Left ventricle myocardium inferior (tissue), 1 donor: ENCODE measurements around the gene ATRAID. TPM values are rescaled to one million over a fixed set of nuclear protein-coding genes. Genes with fewer than 3 reads are reported as not detected.

Experiments
- DNase-seq: peaks from one replicate; pipeline ENCODE4 v3.0.0-alpha.2; 2020
- H3K27ac ChIP-seq: fragments of 200-600 bp; replicated peaks from 2 replicates; pipeline ENCODE4 v1.8.0; 2021
- H3K27me3 ChIP-seq: fragments of 200-600 bp; 2 replicates; pipeline ENCODE4 v1.8.0; 2021; ENCODE audit warnings: low read depth
- H3K36me3 ChIP-seq: fragments of 200-600 bp; 2 replicates; pipeline ENCODE4 v1.8.0; 2021
- H3K4me1 ChIP-seq: fragments of 200-600 bp; 2 replicates; pipeline ENCODE4 v1.8.0; 2021
- H3K4me3 ChIP-seq: fragments of 200-600 bp; 2 replicates; pipeline ENCODE4 v1.8.0; 2021; ENCODE audit warnings: mild to moderate bottlenecking, moderate library complexity
- H3K9me3 ChIP-seq: fragments of 200-600 bp; replicated peaks from 2 replicates; pipeline ENCODE4 v1.8.0; 2021
- intact Hi-C: fragments of 100-400 bp; cut with micrococcal nuclease; formaldehyde crosslinking; loops from one replicate; pipeline ENCODE4 v1.11.0; 2022
- total RNA-seq: library from RNA; stranded (reverse); fragmentation: NEBNext Ultra II Directional; extraction: Animal tissue kit (Norgen Biotek cat#: 25700); gene quantifications from one replicate; pipeline ENCODE4 v1.2.1, GENCODE V29; 2021
- TF ChIP-seq, protein P1 (sequence below): fragments of 200-600 bp; IDR thresholded peaks from 2 replicates; pipeline ENCODE4 v1.8.0; 2021; ENCODE audit warnings: antibody characterized with exemption, mild to moderate bottlenecking, borderline replicate concordance
- donor health status: DM: no; HTN: yes; CAD: no; lungs with severe emphysema.

The ATRAID gene
- total RNA-seq, 1 donor from 2014 or later, result 121 TPM

DNA sequence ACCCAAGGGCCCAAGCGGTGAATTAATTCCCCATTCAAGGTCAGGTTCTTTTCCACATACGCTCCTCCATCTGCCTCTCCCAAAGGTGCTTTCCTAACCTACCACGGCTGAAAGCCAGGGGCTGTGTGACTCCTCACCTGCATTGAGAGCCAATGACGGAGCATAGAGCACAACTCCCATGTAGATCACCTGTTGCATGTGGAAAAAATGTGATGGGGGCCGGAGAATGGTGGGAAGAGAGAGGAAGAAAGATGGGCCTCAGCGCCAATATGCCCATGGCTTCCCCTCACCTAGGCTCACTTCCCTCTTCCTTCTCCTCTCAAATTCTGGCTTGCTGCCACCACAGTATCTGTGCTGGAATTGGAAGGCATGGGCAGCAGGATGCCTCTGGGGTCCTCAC, 5.5 kb upstream of the ATRAID start:
- Histone ChIP-seq H3K36me3 (peaks cover 84% of the 10 kb centered on the region), H3K27me3 (no peaks in the 10 kb centered on the region), H3K4me1 (peaks cover 6% of the 10 kb centered on the region), H3K4me3 (no peak overlapping the region), H3K9me3 (no peaks in the 10 kb centered on the region), H3K27ac (no peak overlapping the region)
- TF ChIP-seq, protein P1, sequence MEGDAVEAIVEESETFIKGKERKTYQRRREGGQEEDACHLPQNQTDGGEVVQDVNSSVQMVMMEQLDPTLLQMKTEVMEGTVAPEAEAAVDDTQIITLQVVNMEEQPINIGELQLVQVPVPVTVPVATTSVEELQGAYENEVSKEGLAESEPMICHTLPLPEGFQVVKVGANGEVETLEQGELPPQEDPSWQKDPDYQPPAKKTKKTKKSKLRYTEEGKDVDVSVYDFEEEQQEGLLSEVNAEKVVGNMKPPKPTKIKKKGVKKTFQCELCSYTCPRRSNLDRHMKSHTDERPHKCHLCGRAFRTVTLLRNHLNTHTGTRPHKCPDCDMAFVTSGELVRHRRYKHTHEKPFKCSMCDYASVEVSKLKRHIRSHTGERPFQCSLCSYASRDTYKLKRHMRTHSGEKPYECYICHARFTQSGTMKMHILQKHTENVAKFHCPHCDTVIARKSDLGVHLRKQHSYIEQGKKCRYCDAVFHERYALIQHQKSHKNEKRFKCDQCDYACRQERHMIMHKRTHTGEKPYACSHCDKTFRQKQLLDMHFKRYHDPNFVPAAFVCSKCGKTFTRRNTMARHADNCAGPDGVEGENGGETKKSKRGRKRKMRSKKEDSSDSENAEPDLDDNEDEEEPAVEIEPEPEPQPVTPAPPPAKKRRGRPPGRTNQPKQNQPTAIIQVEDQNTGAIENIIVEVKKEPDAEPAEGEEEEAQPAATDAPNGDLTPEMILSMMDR, result no peak
- intact Hi-C loops, result no loop called here
- no peak for DNase-seq

DNA sequence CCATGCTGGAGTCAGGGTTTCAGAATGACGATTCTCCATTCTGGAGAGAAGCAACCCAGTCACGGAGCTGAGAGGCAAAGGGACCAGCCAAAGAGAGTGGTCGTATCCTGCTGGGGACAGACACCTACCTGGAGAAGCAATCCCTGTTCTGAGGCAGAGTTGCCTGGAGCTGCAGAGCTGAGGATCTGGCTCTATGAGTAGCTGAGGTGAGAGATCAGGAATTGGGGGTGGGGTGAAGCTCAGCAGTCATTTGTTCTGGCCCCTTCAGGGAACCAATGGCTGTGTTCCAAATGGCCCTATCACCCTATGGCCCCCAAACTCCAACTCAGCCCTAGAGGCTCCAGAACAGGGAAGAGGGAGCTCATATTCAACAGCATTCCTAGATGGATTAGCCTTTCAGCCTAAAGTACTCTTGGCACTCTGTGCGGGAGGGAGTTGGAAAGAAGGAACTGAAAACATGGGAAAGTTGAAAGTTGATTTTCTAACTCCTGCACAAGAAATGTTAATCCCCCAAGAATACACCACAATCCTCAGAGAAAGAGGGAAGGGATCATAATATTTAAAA, 3.3 kb upstream of the ATRAID start:
- TF ChIP-seq, protein P1, result no peak
- H3K9me3 ChIP-seq, result no peaks in the 10 kb centered on the region

DNA sequence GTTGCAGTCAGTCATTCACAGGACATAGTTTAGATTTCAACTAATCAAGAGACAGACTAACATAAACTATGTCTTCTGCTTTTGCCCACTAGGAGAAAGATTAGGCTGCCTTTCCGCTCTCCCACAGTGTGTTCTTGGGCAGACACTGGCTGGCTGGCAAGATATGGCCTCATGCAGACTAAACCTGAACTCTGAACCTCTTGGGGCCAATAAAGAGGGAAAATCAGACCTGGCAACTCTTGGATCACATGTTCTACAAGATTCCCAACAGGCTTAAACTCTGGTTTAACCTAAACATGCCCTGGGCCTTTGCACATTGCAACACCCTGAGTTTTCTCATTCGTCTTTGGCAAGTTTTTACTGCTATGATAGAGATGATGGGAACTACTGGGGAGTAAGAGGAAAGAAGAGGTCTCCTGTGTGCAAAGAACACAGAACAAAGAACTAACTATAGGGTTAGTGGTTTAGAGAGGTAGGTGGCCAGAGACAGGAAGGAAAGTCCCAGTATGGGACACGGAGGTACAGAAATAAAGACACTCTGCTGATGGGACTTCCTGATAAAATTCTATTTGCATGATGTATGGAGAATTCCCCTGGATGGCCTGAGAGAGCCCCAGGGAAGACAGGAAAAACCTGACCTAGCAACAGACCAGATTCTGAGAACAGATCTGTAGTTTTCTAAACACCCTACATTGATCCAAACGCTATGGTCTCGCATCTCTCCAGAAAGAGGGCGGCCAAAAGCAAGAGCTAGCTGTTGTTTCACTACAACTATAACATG, 2.0 kb upstream of the ATRAID start:
- intact Hi-C loops, result loop anchor here (10.0 kb wide), 1 partner anchor 115 kb away; no protein-coding TSS in a partner anchor
- no peak overlapping the region for H3K27ac ChIP-seq
- DNase-seq, result no peak
- TF ChIP-seq, protein P1, result no peak
- H3K9me3 ChIP-seq, result no peaks in the 10 kb centered on the region
- H3K36me3 ChIP-seq, result peaks cover 56% of the 10 kb centered on the region
- no peaks in the 10 kb centered on the region for H3K27me3 ChIP-seq
- H3K4me3 ChIP-seq, result no peak overlapping the region
- peaks cover 29% of the 10 kb centered on the region for H3K4me1 ChIP-seq

More for the DNA sequence above, 3.3 kb upstream of the ATRAID start:
- Histone ChIP-seq H3K27me3 (no peaks in the 10 kb centered on the region), H3K4me3 (no peak overlapping the region), H3K36me3 (peaks cover 62% of the 10 kb centered on the region), H3K4me1 (peaks cover 23% of the 10 kb centered on the region), H3K27ac (no peak overlapping the region)
- intact Hi-C loops, result no loop called here
- no peak for DNase-seq

DNA sequence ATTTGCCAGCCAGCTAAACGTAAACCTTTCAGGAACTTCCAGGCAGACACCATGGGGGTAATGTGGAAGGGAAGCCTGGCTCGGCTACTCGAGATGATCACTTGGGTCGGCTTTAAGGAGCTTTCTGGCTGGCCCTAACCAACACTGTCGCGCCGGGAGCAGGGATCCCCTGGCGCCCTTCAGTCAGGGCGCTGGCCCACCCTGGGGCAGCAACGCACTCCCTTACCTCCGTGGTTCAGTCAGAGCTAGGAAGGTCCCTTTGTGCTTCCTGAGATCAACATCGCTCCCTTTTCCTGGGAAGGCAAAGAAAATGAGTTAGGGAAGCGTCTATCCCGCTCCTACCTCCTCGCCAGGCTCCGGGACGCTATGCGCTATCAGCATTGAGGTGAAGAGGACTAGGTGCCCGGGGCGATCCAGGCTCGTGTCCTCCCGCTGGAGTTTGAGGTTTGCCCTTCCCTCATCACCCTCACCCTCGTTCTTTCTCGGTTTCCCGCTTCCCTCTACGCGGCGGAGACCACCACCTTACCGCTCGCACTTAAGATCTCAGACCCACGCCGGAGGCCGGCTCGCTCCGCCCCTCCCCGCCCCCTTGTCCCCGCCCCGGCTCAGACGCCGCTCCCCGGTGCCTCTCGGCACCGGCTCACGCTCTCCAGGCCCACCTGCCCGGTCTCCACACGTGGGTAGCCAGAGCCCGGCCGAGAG, 449 bp upstream of the ATRAID start:
- Histone ChIP-seq H3K9me3 (no peaks in the 10 kb centered on the region), H3K27ac (peak overlapping the region; percentile 97), H3K36me3 (peaks cover 51% of the 10 kb centered on the region), H3K4me1 (peaks cover 32% of the 10 kb centered on the region), H3K4me3 (peak overlapping the region; percentile 81), H3K27me3 (no peaks in the 10 kb centered on the region)
- DNase-seq, result no peak
- intact Hi-C loops, result loop anchor here (10.0 kb wide), 1 partner anchor 117 kb away; no protein-coding TSS in a partner anchor
- TF ChIP-seq, protein P1, result no peak

DNA sequence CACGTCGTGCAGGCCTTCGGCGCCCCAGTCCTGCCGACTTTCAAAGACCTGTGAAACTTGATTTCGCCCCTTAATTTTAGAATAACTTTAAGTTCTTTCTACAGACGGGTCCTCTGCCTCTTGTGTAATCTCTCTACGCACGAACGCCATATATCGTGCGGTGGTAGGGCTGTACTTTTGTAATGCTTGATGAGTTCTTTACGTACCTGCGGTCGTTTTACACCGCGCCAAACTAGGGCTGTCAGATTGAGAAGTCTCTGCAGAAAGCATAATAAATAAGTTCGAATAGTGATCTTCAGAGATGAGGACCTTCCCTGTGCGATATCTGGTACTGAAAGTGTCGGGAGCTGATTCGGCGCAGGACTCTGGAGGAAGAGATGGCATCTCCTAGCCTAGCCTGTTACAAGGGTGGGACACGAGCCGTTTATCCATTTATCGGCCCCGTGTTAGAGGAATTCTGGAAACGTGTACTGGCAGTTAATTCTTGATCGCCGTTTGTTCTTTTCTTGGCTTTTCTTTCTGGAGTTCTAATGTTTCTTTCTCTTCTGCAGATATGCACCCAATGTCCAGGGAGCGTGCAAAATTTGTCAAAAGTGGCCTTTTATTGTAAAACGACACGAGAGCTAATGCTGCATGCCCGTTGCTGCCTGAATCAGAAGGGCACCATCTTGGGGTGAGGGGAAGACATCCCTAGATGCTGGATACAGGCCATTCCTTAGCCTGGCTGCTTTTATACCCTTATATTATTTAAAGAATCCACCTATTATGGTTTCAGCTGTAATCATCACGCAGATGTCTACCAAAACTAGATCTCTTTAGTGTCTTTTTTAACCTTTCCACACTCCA, 1.0 kb downstream of the ATRAID start:
- intact Hi-C loops, result loop anchor here (10.0 kb wide), 1 partner anchor 118 kb away; no protein-coding TSS in a partner anchor
- Histone ChIP-seq H3K36me3 (peaks cover 37% of the 10 kb centered on the region), H3K9me3 (no peaks in the 10 kb centered on the region), H3K4me3 (peak overlapping the region; percentile 81), H3K27ac (peak overlapping the region; percentile 97), H3K27me3 (no peaks in the 10 kb centered on the region), H3K4me1 (peaks cover 46% of the 10 kb centered on the region)
- TF ChIP-seq, protein P1, result no peak
- DNase-seq, result no peak
